Measurements from ENCODE around the gene EXOSC10. TPM values are rescaled to one million over a fixed set of nuclear protein-coding genes. Genes with fewer than 3 reads are reported as not detected.
"Not testable (repeated sequence)": the region's sequence is repeated elsewhere in the genome, so short reads cannot be mapped to it uniquely, and the experiment has no call there.

Gene EXOSC10
- total and polyA plus RNA-seq, 2 donors from 2014 or later = 26.2 to 46.8 TPM

DNA sequence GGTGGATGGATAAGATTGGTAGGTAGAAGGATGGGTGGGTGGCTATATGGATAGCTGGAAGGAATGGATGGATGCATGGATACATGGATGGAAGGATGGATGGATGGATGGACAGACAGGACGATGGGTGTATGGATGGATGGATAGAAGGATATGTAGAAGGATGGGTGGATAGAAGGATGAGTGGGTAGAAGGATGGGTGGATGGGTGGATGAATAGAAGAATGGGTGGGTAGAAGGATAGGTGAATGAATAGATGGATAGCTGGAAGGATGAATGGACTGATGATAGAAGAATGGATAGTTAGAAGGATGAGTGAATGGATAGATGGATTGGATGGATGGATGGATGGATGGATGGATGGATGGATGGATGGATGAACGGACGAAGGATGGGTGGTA lies 57.6 kb downstream of the EXOSC10 start:
- no peak overlapping the region for H3K27ac ChIP-seq (ENCODE audit: low read depth in 2 of 2, low read length in 2 of 2)
- FAIRE-seq = no peak
- H3K9ac ChIP-seq (ENCODE audit: low read length in 3 of 3) = no peak overlapping the region
- H3K36me3 ChIP-seq (ENCODE audit: control insufficient read depth in 2 of 3, insufficient read depth in 3 of 3, low read length in 3 of 3) = no peaks in the 10 kb centered on the region
- H3K9me3 ChIP-seq (ENCODE audit: control insufficient read depth in 2 of 3, insufficient read depth in 1 of 3, low read length in 3 of 3) = peaks cover 0 to 1% (median 0%) of the 10 kb centered on the region in 3 donors
- no peak overlapping the region for H3K4me3 ChIP-seq (ENCODE audit: low read length in 3 of 3)
- TF ChIP-seq, protein P1, sequence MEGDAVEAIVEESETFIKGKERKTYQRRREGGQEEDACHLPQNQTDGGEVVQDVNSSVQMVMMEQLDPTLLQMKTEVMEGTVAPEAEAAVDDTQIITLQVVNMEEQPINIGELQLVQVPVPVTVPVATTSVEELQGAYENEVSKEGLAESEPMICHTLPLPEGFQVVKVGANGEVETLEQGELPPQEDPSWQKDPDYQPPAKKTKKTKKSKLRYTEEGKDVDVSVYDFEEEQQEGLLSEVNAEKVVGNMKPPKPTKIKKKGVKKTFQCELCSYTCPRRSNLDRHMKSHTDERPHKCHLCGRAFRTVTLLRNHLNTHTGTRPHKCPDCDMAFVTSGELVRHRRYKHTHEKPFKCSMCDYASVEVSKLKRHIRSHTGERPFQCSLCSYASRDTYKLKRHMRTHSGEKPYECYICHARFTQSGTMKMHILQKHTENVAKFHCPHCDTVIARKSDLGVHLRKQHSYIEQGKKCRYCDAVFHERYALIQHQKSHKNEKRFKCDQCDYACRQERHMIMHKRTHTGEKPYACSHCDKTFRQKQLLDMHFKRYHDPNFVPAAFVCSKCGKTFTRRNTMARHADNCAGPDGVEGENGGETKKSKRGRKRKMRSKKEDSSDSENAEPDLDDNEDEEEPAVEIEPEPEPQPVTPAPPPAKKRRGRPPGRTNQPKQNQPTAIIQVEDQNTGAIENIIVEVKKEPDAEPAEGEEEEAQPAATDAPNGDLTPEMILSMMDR (IDR thresholded peaks at IDR 0.05; ENCODE audit: borderline replicate concordance, extremely low read depth, insufficient read depth) = no peak
- no peaks in the 10 kb centered on the region for H3K4me1 ChIP-seq (ENCODE audit: control insufficient read depth in 2 of 3, insufficient read depth in 2 of 3, low read depth in 1 of 3, low read length in 3 of 3)
- intact Hi-C loops (cut with DNase I) = no loop called here
- DNase-seq = no peak
- H3K27me3 ChIP-seq (ENCODE audit: control insufficient read depth, insufficient read depth, low read length) = no peaks in the 10 kb centered on the region

DNA sequence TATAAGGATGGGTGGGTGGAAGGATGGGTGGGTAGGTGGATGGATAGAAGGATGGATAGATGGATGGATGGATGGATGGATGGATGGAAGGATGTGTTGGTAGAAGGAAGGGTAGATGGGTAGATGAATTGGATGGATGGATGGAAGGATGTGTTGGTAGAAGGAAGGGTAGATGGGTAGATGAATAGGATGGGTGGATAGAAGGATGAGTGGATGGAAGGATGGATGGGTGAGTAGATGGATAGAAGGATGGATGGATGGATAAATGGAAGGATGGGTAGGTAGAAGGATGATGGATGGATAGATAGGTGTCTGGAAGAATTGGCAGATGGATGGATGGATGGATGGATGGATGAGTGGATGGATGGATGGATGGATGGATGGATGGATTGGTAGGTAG lies 58.6 kb downstream of the EXOSC10 start:
- Histone ChIP-seq H3K36me3 (ENCODE audit: control insufficient read depth in 2 of 3, insufficient read depth in 3 of 3, low read length in 3 of 3) (no peaks in the 10 kb centered on the region), H3K9ac (ENCODE audit: low read length in 3 of 3) (no peak overlapping the region), H3K27me3 (ENCODE audit: control insufficient read depth, insufficient read depth, low read length) (no peaks in the 10 kb centered on the region), H3K4me1 (ENCODE audit: control insufficient read depth in 2 of 3, insufficient read depth in 2 of 3, low read depth in 1 of 3, low read length in 3 of 3) (no peaks in the 10 kb centered on the region), H3K4me3 (ENCODE audit: low read length in 3 of 3) (no peak overlapping the region), H3K9me3 (ENCODE audit: control insufficient read depth in 2 of 3, insufficient read depth in 1 of 3, low read length in 3 of 3) (peaks cover 0 to 1% (median 0%) of the 10 kb centered on the region in 3 donors), H3K27ac (ENCODE audit: low read depth in 2 of 2, low read length in 2 of 2) (no peak overlapping the region)
- FAIRE-seq (no peak), DNase-seq (no peak)
- TF ChIP-seq, protein P1 (IDR thresholded peaks at IDR 0.05; ENCODE audit: borderline replicate concordance, extremely low read depth, insufficient read depth) = no peak
- intact Hi-C loops (cut with DNase I) = no loop called here

DNA sequence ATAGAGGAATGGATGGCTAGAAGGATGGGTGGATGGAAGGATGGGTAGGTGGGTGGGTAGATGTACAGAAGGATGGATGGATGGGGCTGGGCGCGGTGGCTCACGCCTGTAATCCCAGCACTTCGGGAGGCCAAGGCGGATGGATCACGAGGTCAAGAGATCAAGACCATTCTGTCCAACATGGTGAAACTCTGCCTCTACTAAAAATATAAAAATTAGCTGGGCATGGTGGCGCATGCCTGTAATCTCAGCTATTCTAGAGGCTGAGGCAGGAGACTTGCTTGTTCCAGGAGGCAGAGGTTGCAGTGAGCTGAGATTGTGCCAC lies 59.6 kb downstream of the EXOSC10 start:
- H3K36me3 ChIP-seq (ENCODE audit: control insufficient read depth in 2 of 3, insufficient read depth in 3 of 3, low read length in 3 of 3); H3K27ac ChIP-seq (ENCODE audit: low read depth in 2 of 2, low read length in 2 of 2); DNase-seq; intact Hi-C loops (cut with DNase I); H3K27me3 ChIP-seq (ENCODE audit: control insufficient read depth, insufficient read depth, low read length); H3K4me1 ChIP-seq (ENCODE audit: control insufficient read depth in 2 of 3, insufficient read depth in 2 of 3, low read depth in 1 of 3, low read length in 3 of 3); FAIRE-seq; H3K9me3 ChIP-seq (ENCODE audit: control insufficient read depth in 2 of 3, insufficient read depth in 1 of 3, low read length in 3 of 3); H3K9ac ChIP-seq (ENCODE audit: low read length in 3 of 3); H3K4me3 ChIP-seq (ENCODE audit: low read length in 3 of 3): not testable (repeated sequence)

DNA sequence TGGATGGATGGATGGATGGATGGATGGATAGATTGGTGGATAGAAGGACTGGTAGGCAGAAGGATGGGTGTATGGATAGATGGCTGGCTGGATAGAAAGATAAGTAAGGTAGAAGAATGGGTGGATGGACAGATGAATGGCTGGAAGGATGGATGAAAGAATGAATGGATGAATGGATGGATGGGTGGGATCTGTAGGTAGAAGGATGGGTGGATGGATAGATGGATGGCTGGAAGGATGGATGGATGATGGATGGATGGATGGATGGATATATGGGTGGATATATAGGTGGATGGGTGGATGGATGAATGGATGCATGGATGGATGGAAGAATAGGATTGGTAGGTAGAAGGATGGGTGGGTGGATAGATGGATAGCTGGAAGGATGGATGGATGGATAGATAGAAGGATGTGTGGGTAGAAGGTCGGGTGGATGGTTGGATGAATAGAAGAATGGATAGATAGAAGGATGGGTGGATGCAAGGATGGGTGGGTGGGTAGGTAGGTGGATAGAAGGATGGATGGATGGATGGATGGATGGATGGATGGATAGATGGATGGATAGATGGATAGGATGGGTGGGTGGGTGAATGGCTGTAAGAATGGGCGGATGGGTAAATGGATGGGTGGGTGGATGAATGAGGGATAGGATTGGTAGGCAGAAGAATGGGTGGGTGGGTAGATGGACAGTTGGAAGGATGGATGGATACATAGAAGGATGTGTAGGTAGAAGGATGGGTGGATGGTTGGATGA lies 60.1 kb downstream of the EXOSC10 start:
- H3K4me3 ChIP-seq (ENCODE audit: low read length in 3 of 3) = no peak overlapping the region
- peaks cover 0 to 1% (median 0%) of the 10 kb centered on the region in 3 donors for H3K9me3 ChIP-seq (ENCODE audit: control insufficient read depth in 2 of 3, insufficient read depth in 1 of 3, low read length in 3 of 3)
- no peaks in the 10 kb centered on the region for H3K36me3 ChIP-seq (ENCODE audit: control insufficient read depth in 2 of 3, insufficient read depth in 3 of 3, low read length in 3 of 3)
- FAIRE-seq (no peak), DNase-seq (no peak)
- H3K27me3 ChIP-seq (ENCODE audit: control insufficient read depth, insufficient read depth, low read length) = no peaks in the 10 kb centered on the region
- no peak overlapping the region for H3K27ac ChIP-seq (ENCODE audit: low read depth in 2 of 2, low read length in 2 of 2)
- no peak overlapping the region for H3K9ac ChIP-seq (ENCODE audit: low read length in 3 of 3)
- intact Hi-C loops (cut with DNase I) = loop anchor here (5.0 kb wide), 1 partner anchor 603 kb away; no protein-coding TSS in a partner anchor
- no peaks in the 10 kb centered on the region for H3K4me1 ChIP-seq (ENCODE audit: control insufficient read depth in 2 of 3, insufficient read depth in 2 of 3, low read depth in 1 of 3, low read length in 3 of 3)
- TF ChIP-seq, protein P1 (IDR thresholded peaks at IDR 0.05; ENCODE audit: borderline replicate concordance, extremely low read depth, insufficient read depth) = no peak

All from kidney (tissue), 14 donors.